Sigmoid colon (tissue), 3 donors: ENCODE results near the gene SKA2.

Source experiments
- POLR2A ChIP-seq, 2 donors: fragments of 450-650 bp; IDR thresholded peaks; one replicate each; pipeline ENCODE4 v1.6.1; 2016; ENCODE audit warnings: antibody characterized with exemption in 2 of 2, mild to moderate bottlenecking in 2 of 2, moderate library complexity in 2 of 2
- TF ChIP-seq, protein P1 (sequence below), 4 experiments: fragments of 450-650 bp in 3 of 4; fragments of 200-600 bp in 1 of 4; IDR thresholded peaks; one replicate each; pipeline ENCODE4 v1.5.1; 2016 to 2019; ENCODE audit warnings: antibody characterized with exemption in 4 of 4, mild to moderate bottlenecking in 3 of 4, moderate library complexity in 2 of 4

DNA sequence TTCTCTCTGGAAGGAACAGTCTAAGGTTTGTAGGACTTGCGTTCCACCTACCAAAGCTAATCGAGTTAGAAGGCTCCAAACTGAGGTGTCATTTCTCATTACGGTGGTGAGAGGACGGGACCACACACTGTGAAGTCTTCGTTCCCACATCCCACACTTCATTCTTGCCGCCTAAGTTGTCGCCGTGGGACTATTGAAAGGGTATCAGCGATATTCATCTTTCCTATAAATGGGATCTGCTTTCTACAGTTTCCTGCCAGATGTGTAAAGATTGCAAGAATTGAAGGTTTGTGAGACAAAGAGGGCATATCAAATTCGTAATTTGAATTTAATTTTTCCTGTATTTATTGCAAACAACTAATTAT lies 47.7 kb downstream of the SKA2 start:
- TF ChIP-seq, protein P1, sequence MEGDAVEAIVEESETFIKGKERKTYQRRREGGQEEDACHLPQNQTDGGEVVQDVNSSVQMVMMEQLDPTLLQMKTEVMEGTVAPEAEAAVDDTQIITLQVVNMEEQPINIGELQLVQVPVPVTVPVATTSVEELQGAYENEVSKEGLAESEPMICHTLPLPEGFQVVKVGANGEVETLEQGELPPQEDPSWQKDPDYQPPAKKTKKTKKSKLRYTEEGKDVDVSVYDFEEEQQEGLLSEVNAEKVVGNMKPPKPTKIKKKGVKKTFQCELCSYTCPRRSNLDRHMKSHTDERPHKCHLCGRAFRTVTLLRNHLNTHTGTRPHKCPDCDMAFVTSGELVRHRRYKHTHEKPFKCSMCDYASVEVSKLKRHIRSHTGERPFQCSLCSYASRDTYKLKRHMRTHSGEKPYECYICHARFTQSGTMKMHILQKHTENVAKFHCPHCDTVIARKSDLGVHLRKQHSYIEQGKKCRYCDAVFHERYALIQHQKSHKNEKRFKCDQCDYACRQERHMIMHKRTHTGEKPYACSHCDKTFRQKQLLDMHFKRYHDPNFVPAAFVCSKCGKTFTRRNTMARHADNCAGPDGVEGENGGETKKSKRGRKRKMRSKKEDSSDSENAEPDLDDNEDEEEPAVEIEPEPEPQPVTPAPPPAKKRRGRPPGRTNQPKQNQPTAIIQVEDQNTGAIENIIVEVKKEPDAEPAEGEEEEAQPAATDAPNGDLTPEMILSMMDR (IDR thresholded peaks at IDR 0.05), result no peak
- TF ChIP-seq POLR2A (IDR thresholded peaks at IDR 0.05), result no peak
